Suprapubic skin (tissue), 3 donors: ENCODE measurements around the gene ZNF407.

Experiments
- EP300 ChIP-seq: sonication (generic); formaldehyde crosslinking; IDR thresholded peaks from one replicate; pipeline ENCODE4 v1.6.1; 2017; ENCODE audit warnings: antibody characterized with exemption
- POLR2A ChIP-seq, 2 donors: fragments of 450-650 bp; IDR thresholded peaks; one replicate each; pipeline ENCODE4 v1.6.1; 2017; ENCODE audit warnings: antibody characterized with exemption in 2 of 2, mild to moderate bottlenecking in 2 of 2, moderate library complexity in 2 of 2
- TF ChIP-seq, protein P1 (sequence below), 2 donors: fragments of 200-600 bp in 1 of 2; fragments of 450-650 bp in 1 of 2; sonication (generic) in 1 of 2; IDR thresholded peaks; one replicate each; pipeline ENCODE4 v1.5.1; 2016 to 2019; ENCODE audit warnings: antibody characterized with exemption in 2 of 2, mild to moderate bottlenecking in 1 of 2, moderate library complexity in 1 of 2

DNA sequence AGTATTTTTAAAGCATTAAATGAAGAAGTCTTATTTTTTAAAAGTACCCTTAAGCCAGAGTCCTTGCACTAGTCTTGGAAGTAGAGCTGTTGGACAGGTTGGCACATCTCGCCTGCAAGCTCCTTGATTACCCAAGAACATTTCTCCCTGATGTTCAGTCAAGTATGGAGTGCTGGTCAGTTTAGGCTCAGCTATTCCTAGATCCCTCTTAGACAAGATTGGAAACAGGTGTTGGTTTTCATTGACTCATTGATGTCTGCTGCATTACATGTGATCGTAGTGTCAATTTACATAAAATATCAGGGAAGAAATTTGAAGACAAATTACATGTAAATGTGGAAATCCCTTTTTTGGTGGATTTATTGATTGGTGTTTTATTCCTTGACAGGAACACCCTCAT, 170.4 kb downstream of the ZNF407 start:
- TF ChIP-seq, protein P1, sequence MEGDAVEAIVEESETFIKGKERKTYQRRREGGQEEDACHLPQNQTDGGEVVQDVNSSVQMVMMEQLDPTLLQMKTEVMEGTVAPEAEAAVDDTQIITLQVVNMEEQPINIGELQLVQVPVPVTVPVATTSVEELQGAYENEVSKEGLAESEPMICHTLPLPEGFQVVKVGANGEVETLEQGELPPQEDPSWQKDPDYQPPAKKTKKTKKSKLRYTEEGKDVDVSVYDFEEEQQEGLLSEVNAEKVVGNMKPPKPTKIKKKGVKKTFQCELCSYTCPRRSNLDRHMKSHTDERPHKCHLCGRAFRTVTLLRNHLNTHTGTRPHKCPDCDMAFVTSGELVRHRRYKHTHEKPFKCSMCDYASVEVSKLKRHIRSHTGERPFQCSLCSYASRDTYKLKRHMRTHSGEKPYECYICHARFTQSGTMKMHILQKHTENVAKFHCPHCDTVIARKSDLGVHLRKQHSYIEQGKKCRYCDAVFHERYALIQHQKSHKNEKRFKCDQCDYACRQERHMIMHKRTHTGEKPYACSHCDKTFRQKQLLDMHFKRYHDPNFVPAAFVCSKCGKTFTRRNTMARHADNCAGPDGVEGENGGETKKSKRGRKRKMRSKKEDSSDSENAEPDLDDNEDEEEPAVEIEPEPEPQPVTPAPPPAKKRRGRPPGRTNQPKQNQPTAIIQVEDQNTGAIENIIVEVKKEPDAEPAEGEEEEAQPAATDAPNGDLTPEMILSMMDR (IDR thresholded peaks at IDR 0.05) = no peak
- TF ChIP-seq EP300 (no peak), POLR2A (IDR thresholded peaks at IDR 0.05) (no peak)
